ENCODE data around the gene ATP13A3.

The ATP13A3 gene

DNA sequence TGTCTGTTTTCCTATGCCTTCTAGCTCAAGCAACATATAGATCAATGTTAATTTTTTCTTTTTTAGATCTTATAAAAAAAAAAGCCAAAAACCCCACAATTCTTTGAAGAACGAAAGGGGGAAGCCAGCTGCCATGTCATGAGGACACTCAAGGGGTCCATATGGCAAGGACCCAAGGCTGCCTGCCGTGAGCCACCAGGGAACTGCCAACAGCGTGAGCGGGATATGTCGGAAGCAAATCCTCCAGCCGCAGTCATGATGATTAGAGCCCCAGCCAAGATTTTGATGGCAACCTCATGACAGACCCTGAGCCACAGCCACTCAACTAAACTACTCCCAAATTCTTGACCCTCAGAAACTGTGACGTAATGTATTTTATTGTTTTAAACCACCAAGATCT, 94.2 kb downstream of the ATP13A3 start:
- no peak for DNase-seq (ENCODE audit: low read depth)

- DNase-seq (ENCODE audit: low read depth) = no peak
Observed at GRCh38 chr3:194390835-194391234, 96.0 kb downstream of the ATP13A3 start.

DNA sequence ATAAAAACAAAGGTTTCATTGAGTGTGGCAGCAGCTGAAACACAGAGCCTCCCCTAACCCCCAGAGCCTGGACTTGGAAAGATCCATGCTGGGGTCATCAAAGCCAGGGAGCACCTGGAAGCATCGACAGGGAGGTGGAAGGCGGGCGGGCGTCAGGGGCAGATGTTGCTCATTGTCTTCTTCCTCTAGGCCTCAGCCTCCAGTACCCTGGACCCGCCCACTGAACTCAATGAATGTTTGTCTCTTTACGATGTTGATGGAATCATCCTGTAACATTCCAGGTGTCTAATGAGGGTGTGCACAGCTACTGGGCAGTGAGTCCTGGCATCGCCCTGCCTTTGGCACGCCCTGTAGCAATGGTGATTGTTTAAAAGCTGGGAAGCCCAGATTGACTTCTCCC, 97.5 kb downstream of the ATP13A3 start:
- DNase-seq (ENCODE audit: low read depth) = no peak

GRCh38 chr3:194387926-194388418, 98.8 kb downstream of the ATP13A3 start:
- DNase-seq (ENCODE audit: low read depth) = no peak

DNA sequence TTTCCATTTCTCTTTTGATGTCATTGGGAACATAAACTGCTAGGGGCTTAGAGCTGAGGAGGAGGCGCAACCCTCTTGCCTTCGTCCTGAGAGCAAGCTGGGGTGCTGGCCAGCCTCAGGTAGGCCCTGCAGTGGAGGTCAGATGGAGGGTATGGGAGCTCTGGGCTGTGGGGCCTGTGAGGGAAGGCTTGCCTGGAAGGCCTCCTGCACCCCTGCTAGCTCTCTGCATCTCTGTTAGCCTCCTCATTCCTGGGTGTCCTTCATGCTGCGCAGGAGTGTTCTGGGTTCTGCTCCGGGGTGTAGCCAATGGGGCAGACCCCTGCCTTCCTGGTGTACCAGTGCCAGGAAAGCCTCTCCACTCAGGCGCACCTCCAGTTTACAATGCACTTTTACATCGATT, 99.5 kb downstream of the ATP13A3 start:
- DNase-seq (ENCODE audit: low read depth) = no peak

DNA sequence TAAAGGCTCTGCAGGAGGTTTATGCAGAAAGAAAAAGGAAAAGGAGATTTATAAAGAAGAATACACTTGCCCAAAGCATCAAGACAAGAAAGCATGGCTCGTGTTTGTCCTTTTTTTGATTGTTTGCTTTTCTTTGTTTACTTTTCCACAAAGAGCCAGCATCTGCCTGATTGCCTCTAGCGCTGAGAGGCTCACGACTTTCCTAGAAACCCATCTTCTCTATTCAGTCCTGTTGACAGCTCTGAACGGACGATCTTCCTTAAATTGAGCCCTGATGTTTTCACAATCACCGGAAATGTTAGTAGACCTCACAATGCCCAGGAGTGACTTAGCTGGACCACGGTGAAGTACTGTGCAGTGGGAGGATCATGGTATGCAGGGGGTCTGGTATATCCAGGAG, 100.2 kb downstream of the ATP13A3 start:
- no peak for DNase-seq (ENCODE audit: low read depth)

DNA sequence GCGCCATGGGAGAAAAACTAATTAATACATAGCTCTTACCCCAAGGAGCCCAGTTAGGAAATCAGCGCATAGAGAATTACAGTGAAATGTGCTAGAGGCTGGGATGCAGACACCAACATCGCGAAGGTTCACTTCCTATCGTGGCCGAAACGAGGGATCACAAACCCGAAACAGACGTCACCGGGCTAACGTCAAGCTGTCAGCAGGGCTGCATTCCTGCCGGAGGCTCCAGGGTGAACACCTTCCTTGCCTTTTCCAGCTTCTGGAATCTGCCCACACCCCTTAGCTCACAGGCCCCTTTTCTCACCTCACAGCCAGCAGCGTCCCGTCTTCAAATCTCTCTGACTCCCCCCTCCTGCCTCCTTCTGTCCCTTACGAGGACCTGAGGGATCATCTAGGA, 100.7 kb downstream of the ATP13A3 start:
- no peak for DNase-seq (ENCODE audit: low read depth)

GRCh38 chr3:194384569-194385001, 102.2 kb downstream of the ATP13A3 start:
- DNase-seq (ENCODE audit: low read depth) = no peak

DNA sequence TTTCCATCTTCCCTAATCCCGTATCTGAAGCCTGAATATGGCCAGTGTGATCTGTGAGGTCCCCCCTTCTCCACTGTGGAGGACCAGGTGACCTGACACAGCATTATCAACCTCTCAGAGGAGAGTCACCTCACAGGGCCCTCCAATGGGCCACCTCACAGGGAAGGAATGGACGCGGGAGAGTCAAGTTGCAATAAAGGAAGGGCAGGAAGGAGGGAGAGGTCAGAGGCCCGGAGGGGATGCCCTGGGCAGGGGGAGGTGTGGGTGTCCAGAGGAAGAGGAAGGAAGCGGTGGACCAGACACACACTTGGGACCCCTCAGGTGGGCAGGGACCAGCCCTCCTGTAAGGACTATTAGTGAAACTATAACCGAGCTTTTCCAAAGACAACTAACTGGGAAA, 102.6 kb downstream of the ATP13A3 start:
- DNase-seq (ENCODE audit: low read depth) = no peak

- DNase-seq (ENCODE audit: low read depth) = no peak
Observed at GRCh38 chr3:194383276-194383940, 103.4 kb downstream of the ATP13A3 start.

DNA sequence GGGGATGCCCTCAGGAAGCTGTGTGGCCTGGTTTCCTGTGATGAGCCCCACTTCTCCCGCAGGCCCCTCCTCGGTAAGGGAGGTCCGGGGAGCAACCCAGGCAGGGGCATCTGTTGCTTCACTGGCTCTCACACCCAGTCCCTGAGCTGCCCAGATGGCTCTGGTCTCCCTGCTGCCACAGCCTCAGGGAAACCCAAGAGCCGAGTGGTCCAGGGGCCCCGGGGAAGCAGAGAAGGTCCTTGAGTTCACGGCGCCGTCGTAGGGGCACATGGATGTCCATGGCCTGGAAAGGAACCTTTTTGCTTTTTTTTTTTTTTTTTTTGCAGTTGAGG, 103.9 kb downstream of the ATP13A3 start:
- DNase-seq (ENCODE audit: low read depth) = no peak

GRCh38 chr3:194382196-194382891, 104.5 kb downstream of the ATP13A3 start:
- no peak for DNase-seq (ENCODE audit: low read depth)

- no peak for DNase-seq (ENCODE audit: low read depth)
Observed at GRCh38 chr3:194381460-194381875, 105.3 kb downstream of the ATP13A3 start.

DNA sequence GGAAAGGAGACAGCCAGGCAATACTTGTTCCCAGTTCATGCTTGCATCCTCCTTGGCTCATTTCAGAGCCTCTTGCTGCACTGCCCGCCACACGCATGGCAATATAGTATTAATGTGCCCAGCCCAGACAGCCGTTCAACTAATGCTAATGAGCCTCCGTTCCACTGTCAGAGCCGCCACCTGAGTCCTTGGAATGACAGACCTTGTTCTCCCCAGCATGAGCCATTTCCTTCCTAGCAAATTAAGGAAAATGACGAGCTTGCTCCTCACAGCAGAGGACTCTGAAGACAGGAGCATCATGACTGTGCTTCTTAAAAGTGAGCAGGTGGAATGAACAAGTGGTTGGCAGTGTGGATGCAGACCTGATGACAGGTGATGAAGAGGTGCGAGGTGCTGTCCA, 106.5 kb downstream of the ATP13A3 start:
- DNase-seq (ENCODE audit: low read depth) = no peak

DNA sequence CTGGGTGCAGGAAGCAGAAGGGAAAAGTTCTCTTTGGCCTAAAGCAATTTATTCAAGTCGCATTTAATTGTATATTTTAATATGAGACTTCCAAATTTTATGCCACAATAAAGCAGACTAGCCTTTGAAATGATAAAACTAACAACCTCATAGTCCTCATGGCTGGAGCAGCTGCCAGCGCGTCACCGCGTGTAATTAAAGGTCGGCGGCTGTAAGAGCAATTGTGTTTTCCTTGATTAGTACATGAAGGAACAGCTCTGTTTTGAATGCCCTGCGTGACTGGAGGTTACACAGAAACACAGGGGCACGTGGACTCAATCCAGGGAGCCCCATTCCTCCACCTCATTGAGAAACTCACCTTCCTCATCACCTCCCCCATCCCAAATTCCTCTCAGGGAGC, 107.2 kb downstream of the ATP13A3 start:
- DNase-seq (ENCODE audit: low read depth) = no peak

GRCh38 chr3:194379231-194379630, 107.6 kb downstream of the ATP13A3 start:
- no peak for DNase-seq (ENCODE audit: low read depth)

DNA sequence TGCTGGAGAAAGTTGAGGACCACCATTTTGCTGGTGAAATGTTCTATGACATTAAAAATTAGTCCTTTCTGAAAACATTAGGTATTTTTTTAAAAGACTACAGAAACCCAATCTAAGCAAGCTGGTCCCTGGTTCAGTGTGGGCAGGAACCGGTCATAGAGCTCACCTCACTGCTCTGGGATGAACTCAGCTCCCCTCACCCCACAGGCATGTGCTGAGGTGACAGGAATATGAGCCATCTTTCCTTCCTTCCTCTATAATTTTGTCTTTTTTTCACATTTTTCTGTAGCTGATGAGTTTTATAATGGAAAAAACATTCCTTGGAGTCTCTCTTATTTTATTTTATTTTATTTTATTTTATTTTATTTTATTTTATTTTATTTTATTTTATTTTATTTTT, 109.1 kb downstream of the ATP13A3 start:
- no peak for DNase-seq (ENCODE audit: low read depth)

GRCh38 chr3:194376241-194376560, 110.6 kb downstream of the ATP13A3 start:
- DNase-seq (ENCODE audit: low read depth) = no peak

DNA sequence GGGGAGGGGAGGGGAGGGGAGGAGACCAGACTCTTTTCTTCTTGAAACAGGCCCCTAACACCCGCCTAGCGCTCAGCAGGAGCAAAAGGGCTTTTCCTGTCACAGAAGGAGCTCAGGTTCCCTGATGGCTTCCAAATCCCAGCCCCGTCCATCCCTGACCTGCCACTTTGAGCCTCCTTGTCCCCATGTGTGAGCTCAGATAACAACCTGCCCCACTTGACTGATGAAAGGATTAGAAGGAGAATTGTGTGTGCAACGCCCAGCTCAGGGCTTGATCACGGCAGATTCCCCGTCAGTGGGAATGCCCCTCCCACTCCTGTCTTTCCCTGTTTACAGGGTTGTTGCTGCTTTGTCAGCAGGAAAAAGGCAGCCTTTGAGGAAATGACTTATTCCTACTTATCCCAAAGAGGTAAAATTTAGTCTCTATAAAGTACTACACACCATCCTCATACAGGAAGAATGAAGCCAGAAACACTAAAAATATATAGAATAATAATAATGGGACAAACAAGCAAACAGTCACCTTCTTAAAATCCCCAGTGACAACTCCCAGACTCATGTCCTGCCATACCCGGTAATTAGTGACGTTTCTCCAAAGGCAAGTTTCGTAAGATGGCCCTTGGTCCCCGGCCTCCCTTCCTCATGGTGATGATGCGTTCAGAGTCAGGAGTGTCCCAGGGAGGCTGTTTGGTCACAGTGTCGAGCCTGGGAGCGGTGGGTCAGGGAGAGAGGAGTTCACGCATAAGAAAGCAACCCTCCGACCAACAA, 111.1 kb downstream of the ATP13A3 start:
- no peak for DNase-seq (ENCODE audit: low read depth)

- DNase-seq (ENCODE audit: low read depth) = no peak
Observed at GRCh38 chr3:194374935-194375334, 111.9 kb downstream of the ATP13A3 start.

DNA sequence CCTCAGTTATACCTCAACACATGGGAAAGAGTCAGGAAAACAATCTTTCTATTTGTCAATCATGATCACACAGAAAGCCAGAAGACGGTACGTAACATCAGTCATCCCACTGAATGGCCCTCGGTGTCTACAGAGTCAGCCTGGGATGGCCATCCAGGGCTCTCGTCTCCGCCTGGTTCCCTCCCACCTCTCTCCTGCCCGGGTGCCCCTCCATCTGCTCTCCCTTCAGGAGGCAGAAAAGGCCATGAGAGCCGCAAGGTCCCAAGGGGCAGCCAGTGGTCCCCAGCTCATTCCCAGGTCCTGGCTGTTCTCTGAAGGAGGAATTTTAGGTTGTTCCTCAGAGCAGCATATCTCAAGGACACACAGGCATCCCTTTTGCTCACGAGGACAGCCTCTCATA, 112.9 kb downstream of the ATP13A3 start:
- DNase-seq (ENCODE audit: low read depth) = no peak

DNA sequence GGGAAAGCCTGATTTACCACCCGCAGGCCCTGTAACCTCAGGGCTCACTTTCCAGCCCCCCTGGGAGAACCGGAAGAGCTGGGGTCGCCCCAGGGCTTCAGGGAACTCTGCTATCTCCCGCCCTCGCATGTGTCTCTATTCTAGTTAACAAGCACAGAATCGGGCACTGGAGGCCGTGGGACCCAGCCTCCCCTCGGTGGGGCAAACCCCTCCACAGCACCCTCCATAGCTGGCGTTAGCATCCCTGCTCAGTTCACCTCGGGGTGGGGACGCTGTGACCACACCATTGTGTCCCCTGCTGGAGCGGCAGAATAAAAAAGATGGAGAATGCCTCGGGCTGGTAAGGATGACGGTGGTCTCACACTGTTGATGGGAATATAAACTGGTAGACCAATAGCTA, 113.8 kb downstream of the ATP13A3 start:
- no peak for DNase-seq (ENCODE audit: low read depth)

DNA sequence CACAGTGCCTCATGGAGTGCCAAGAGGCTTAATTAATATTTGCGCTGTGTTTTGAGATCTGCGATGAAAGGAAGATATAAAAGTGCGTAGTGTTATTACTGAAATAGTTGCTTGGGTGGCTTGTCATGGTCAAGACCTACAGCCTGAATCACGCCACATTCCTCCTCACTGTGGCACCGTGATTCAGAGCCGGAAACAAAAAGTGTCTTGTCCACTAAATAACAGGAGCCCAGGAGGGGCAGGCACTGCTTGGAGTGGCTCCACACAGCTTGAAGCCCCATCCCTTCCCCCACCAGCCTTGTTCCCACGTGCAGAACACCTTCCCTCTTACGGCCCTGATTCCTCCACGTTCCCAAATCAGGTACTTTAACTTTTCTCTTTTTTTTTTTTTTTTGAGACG, 116.0 kb downstream of the ATP13A3 start:
- no peak for DNase-seq (ENCODE audit: low read depth)

Data from activated gamma-delta T cell treated with anti-CD3 and anti-CD28 coated beads, Interleukin-2, amount 50 U/mL, for 16 hours (primary cell).